HG02884 (cell line): ENCODE measurements around the gene USP7.
"Not testable (repeated sequence)": the region's sequence is repeated elsewhere in the genome, so short reads cannot be mapped to it uniquely, and the experiment has no call there.

Source experiments
- ATAC-seq: cut with Tn5 transposase; IDR thresholded peaks from one replicate; pipeline ENCODE4 v1.9.1; 2021; ENCODE audit warnings: mild to moderate bottlenecking, moderate library complexity; ENCODE audit not compliant: unreplicated experiment

Gene USP7

GRCh38 chr16:8928467-8928957 is 35.2 kb downstream of the USP7 start:
- ATAC-seq: no peak

- ATAC-seq: no peak
Observed at GRCh38 chr16:8926827-8927226, 36.9 kb downstream of the USP7 start.

GRCh38 chr16:8925455-8925854 is 38.3 kb downstream of the USP7 start:
- no peak for ATAC-seq

- ATAC-seq: no peak
Observed at GRCh38 chr16:8924214-8924613, 39.5 kb downstream of the USP7 start.

- no peak for ATAC-seq
Observed at GRCh38 chr16:8923199-8923598, 40.5 kb downstream of the USP7 start.

DNA sequence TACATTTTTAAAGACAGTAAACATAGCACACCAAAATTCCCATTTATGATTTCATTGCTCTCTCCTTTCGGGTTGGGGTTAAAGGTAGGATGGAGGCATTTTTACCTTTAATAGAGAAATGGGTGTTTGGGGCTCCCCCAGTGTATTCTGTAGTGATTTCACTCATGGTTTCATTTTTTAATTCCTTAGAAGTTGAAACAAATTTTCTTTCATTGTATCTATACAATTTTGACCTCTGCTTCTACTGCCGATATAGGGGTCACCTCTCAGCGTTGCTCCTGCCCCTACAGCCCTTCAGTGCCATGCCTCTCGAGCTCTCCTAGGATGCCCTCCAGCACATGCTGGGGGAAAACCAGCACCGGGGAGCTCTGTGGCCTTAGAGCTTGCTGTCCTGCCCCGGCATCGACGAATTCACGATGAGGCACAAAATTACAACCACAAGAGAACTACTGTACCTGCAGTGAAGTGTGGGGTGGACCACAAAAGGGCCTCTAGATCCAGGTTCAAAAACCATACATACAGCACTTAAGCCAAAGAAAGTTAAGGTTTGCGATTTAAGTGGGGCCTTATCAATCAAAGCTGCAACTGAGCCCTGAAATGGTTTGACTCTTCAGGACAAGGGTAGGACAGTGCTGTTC is 42.2 kb downstream of the USP7 start:
- ATAC-seq: no peak

DNA sequence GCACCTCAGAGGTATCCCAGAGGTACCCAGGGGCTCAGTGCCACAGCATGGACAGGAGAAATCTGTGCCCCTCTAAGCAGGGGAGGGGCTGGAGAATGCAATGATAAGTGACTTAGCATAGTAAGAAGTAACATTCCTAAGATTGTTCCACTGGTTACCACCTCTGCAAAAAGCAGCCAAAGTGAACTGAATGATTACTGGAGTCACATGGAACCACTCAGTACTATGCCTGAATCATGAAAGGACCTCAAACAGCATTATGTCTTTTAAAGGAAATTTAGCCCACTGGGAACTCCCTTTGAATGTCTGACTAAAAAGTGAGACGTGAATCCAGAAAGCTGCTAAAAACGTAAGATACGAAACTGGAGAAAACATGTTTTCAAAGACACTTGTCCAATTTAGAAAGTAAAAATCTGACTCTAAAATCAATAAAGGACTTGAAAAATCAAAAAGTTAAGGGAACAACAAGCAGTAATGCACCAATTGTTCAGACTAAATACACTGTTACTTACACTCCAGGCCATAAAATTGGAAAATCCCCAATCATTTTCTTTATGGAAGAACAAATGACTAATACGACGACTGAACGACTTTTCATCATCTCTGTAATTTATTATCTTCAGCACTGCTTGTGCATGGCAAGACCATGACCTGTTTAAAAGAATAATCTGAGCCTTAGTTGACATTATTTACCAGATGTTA is 42.9 kb downstream of the USP7 start:
- ATAC-seq: no peak

- ATAC-seq: no peak
Observed at GRCh38 chr16:8919934-8920462, 43.7 kb downstream of the USP7 start.

- ATAC-seq: no peak
Observed at GRCh38 chr16:8919089-8919933, 44.4 kb downstream of the USP7 start.

- ATAC-seq: not testable (repeated sequence)
Observed at GRCh38 chr16:8917336-8917735, 46.4 kb downstream of the USP7 start.

- no peak for ATAC-seq
Observed at GRCh38 chr16:8916541-8917225, 47.0 kb downstream of the USP7 start.

GRCh38 chr16:8915722-8916301 is 47.9 kb downstream of the USP7 start:
- no peak for ATAC-seq

- no peak for ATAC-seq
Observed at GRCh38 chr16:8914098-8914497, 49.6 kb downstream of the USP7 start.

DNA sequence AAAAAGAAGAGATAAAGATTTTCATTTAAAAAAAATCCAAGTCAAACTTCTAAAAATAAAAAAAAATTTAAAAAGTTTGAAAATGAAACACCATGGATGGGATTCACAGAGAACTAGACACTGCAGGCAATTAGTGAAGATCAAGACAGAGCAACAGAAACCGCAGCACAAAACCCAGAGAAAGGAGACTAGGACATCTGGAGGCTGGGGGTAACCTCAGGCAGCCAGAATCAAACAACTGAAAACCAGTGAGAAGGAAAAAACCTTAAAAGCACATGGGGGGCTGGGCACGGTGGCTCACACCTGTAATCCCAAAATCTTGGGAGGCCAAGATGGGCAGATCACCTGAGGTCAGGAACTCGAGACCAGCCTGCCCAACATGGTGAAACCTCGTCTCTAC is 50.9 kb downstream of the USP7 start:
- no peak for ATAC-seq

- ATAC-seq: no peak
Observed at GRCh38 chr16:8910811-8911210, 52.9 kb downstream of the USP7 start.

DNA sequence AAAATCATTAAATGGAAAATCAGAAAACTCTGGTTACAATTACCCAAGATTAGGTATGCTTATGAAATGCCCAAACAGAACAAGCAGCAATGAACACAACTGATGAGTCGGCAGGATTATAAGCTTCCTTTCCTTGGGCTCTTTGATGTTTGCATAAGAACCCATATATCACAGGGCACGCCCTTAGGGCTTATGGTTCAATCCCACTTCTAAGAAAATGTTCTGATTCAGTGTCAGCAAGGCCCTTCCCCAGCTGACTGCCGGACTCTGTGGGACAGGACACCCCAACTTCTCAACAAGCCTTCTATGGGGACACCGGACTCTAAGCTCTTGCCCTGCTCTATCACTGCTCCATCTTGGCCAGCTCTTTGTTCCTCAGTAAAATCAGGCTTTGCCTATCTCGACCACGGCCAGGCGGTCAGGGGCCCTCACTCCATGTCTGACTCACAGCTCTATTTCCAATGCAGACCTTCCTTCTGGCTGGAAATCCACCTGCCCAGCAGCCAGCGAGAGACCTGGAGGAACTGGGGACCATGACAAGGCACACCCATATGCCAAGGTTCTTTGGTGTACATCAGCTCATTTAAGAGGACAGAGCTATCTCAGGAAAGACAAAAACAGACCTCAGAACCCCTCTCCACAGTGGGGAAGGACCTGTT is 54.8 kb downstream of the USP7 start:
- no peak for ATAC-seq

GRCh38 chr16:8907096-8907495 is 56.6 kb downstream of the USP7 start:
- no peak for ATAC-seq

- no peak for ATAC-seq
Observed at GRCh38 chr16:8905795-8906591, 57.7 kb downstream of the USP7 start.

- ATAC-seq: no peak
Observed at GRCh38 chr16:8905168-8905762, 58.4 kb downstream of the USP7 start.
